ENCODE measurements around the gene DUSP8.
"Not testable (repeated sequence)": the region's sequence is repeated elsewhere in the genome, so short reads cannot be mapped to it uniquely, and the experiment has no call there.

DUSP8 gene

DNA sequence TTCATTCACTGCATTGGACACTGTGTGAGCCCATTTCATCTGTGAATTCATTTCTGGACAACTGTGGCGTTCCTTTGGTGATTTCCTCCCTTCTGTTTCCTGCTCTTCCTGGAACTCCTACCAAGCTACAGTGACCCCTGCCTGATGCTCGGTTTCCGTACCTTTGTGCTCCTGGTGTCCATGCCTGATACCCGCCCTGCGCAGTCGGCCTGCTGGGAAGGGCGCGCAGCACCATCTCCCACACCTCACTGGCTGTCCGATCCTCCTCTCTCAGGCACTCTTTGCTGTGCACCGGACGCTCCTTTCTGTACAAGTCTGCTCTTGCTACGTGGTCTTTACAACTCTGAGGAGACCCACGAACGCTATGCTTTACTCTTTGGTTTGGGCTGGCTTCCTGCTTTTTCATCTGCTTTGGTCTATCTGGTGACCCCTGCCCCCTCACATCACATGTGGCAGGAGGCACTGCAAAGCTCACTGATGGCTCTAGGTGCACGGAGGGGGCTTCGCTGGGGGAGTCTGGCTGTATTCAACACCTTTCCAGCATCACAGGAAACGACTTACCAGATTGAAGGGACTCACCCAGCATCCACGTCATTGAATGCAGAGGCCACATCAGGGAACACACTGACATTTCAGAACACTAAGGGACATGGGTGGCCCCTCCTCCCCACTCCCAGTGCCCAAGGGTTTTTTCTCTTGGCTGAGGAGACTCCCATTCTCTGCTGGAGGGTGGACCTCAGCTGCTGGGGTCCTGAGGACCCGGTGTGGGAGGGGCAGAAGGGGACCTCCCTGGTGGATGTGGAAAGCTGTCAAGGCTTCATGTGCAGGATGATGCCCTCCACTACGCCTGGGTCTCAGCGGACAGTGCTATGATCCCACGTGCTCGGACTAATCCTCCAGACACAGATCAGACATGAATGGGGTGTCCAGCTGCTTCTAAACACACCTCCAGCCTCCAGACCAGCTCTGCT, 58.5 kb downstream of the DUSP8 start:
- no peak for DNase-seq

DNA sequence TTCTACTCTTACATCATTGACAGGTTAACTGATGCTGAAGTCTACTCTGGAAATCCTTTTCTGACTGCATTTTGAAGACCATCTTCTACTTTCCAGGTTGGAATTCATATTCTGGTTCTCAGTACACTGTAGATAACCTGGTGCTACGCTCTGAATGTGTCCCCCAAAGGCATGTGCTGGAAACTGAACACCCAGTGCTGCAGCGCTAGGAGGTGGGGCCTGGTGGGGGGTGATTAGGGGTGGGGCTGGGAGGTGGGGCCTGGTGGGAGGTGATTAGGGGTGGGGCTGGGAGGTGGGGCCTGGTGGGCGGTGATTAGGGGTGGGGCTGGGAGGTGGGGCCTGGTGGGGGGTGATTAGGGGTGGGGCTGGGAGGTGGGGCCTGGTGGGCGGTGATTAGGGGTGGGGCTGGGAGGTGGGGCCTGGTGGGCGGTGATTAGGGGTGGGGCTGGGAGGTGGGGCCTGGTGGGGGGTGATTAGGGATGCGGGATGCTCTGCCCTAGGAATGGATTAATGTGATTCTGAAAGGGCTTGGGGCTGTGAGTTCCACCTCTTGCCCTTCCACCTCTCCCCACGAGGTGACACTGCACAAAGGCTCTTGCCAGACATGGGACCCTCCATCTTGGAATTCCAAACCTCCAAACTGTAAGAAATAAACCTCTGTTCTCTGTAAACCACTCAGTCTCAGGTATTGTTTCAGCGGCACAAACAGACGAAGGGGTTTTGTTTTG, 59.4 kb downstream of the DUSP8 start:
- DNase-seq, result not testable (repeated sequence)

DNA sequence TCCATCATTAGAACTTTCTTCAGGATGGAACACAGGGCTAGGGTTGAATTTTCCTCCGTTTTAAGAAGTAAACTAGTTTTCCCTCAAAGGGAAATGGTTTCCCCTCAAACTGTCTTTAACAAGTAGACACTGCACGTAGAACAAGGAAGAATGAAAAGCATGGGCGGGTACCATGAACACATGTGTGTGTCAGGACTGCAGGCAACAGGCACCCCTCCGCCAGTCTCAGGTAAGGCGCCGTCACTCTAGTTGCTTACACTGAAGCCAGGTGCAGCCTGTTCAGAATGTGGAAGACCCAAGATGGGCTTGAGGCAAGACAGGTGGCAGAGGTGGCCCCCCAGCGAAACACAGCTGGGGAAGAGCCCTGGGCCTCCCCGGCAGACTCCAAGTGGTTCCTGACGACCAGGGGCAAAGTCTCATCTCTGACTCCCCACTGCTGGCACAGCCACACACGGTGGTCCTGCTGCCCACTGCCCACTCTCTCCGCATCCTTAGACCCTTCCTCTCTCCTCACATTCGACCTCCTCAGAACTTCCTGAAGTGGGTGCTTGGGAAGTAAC, 60.1 kb downstream of the DUSP8 start:
- DNase-seq, result no peak

DNA sequence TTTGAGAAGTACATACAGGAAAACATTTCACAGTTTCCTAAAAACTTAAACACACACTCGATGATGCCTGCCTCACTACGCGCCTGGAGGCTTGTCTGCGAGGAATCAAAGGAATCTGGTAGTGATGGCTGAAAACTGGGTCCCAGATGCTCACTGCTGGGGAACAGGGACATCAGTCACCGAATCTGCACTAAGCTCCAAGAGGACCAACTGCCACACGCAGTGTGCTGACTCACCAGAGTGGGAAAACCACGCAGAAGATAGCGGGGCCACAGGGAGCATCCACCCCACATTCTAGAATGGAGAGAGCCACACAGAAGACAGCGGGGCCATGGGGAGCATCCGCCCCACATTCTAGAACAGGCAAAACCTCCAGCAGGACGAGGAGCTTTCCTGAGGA, 61.1 kb downstream of the DUSP8 start:
- DNase-seq, result no peak

DNA sequence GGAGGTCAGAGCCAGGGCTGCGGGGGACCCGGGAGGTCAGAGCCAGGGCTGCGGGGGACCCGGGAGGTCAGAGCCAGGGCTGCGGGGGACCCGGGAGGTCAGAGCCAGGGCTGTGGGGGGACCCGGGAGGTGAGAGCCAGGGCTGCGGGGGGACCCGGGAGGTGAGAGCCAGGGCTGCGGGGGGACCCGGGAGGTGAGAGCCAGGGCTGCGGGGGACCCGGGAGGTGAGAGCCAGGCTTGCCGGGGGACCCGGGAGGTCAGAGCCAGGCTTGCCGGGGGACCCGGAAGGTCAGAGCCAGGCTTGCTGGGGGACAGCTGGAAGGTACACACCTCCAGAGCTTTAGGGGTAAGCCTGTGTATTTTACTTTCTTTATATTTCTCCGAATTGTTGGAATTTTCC, 61.7 kb downstream of the DUSP8 start:
- not testable (repeated sequence) for DNase-seq

DNA sequence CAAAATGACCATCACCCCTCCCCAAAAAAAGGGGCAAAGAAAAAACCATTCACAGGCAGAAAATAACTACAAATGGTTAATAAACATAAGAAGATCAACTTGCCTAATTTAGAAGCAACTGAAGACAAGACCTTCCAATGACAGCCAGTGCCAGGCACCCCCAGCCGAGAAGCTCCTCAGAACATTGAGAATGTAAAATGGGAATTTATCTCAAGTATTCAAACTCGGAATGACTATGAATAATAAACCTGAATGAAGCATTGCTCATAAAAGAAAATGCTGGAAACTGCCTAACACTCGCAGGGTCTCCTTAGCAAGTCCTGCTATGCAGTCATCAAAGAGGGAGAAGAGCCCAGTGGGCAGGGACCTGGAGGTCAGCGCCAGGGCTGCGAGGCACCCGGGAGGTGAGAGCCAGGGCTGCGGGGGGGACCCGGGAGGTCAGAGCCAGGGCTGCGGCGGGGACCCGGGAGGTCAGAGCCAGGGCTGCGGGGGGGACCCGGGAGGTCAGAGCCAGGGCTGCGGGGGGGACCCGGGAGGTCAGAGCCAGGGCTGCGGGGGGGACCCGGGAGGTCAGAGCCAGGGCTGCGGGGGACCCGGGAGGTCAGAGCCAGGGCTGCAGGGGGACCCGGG, 62.3 kb downstream of the DUSP8 start:
- DNase-seq, result no peak

DNA sequence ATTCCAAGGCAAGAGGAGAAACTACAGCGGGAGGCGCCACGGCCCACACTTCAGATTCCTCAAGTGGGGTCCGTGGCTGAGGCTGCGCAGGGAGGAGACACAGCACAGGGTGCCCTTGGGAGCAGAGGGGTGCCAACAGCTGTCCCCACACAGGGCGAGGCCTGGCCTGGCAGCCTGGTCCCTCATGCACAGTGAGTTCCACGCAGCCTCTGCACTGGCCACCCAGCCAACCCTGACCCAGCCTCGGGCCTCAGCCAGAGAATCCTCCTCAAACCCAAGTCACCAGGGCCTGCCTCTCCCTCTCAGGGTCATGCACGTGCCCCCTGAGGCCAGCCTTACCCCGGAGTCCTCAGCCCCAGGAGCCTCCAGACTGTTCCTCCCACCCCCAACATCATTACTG, 63.1 kb downstream of the DUSP8 start:
- DNase-seq, result no peak

DNA sequence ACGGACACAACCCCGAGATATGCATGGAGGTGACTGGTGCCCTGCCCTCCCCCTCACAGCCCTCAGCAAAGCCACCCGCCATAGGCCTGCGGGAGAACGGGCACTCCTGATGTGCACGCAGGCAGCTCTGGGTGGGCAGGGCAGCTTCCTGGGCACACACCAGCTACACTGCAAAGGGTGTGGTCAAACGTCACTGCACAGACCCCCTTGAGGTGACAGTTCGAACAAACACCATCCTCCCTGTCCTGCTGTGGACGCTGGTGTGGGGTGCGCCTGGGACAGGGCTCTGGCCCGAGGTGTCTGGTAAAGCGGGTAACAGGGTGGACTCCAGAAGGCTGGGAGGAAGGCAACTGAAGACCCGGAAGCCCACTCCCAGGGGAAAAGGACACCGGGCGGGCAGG, 63.6 kb downstream of the DUSP8 start:
- DNase-seq, result no peak

DNA sequence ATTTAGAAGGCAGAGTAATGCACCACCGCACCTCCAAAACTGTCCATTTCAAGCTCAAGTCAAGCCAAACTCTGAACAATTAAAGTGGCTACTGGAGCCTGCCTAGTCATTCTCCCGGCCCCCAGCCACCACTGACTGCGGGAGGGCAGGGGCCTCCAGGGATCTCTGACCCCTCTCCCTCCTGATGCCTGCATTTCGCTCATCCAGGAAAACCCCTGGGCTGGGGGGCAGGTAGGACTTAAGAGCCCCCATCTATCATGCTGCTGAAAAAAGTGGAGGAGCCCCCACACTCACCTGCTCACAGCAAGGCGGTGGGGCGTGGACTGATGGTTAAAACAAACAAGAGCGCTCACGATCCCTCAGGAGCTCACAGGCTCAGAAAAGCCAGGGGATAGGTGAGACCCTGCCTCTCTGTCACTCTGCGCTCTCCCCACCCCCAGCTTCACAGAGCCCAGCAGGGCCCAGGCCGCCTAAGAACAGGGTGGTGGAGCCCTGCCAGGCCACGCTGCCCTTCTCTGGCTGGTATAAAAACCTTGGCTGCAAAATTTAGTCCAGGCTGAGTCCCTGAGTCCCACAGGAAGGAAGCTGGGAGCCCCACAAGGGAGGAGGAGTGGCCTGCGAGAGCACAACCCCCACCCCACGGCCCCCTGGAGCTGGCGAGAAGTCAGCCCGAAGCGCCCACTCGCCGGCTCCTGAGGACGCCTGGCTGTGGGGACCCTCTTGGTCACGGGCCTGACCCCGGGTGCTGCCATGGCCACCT, 64.5 kb downstream of the DUSP8 start:
- no peak for DNase-seq

DNA sequence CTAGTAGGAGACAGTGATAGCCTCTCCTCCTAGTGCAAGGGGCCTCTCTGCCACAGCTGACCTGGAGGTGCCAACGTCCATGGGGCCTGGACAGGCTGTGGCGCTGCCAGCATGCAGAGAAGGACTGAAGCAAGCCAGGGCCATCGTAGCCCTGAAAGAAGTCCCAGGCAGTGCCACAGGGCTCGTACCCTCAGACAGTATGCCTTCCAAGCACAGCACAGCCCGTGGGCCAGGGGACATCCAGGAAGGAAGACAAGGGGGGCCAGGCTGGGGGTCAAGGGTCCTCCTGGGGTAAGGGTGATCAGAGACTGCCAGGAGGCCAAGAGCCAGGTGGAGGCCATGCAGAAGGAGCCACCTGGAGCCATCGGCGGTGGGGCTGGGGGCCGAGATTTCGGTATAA, 65.1 kb downstream of the DUSP8 start:
- DNase-seq, result no peak

DNA sequence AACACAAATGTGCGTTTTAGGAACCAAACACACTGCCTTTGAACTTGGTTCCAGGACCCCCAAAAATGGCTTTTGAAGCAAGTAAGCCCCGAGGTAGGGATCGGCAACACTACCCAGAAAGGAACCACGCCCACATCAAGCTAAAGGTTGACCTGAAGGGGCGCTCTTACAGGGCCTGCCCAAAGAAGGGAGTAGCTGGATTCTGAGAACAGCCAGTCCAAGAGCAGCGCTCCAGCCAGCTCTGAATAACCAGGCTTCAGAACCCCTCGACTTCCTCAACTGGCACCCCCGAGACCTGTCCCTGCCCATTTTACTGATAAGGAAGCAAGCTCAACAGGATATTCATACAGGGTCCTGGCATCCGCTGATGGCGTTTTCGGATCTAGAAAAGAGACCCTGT, 66.6 kb downstream of the DUSP8 start:
- DNase-seq, result no peak

DNA sequence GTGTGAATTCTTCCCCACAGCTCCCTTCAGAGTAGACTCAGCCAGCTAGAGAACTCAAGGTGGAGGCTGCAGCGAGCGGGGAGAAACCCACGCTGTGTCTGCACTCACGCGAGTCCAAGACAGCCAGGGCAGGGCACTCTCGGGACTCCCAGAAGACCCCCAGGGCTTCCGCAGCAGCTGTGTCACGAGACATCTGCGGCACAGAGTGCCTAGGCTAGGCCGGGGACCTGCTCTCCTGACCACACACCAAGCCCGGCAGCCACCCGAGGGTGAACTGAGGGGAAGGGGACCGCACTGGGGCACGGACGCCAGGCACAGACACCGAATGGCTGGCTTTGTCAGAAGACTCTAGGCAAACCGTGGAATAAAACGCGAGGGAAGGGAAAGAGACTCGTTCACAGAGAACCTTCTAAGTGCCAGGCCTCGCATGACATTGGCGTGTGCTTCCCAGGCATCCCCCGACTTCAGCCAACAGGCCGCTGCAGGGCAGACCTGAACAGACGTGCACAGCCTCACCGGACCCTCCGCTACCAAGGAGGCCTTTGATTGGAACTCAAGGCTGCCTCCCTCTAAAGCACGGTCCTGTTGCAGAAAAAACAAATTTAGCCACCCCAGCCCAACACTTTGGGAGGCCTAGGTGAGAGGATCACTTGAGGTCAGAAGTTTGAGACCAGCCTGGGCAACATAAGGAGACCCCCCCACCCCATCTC, 67.3 kb downstream of the DUSP8 start:
- no peak for DNase-seq

DNA sequence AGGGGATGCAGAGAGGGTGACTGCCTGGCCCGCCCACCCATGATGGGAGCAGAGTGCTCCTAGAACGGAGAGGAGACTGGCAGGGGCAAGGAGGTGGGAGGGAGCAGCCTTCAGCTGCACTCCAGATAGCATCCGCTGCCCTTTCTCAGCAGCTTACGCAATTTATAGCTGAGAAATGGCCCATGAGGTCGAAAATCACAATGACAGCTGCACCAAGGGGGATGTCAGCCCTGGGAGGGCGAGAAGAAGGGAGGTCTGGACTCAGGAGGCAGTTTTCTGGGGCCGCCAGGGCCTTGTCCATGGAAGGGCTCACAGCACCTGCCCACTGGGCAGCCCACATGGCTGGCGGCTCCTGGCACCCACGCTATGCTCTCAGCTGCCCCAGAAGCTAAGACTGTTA, 67.9 kb downstream of the DUSP8 start:
- DNase-seq, result no peak

Measured in femur (tissue), 1 donor.